HG03196 (cell line): ENCODE data around the gene USP25.

Source experiments
- ATAC-seq: cut with Tn5 transposase; IDR thresholded peaks from one replicate; pipeline ENCODE4 v1.9.1; 2021; ENCODE audit not compliant: unreplicated experiment

The USP25 gene

GRCh38 chr21:15809065-15809464 lies 79.3 kb downstream of the USP25 start:
- no peak for ATAC-seq

- no peak for ATAC-seq
Observed at GRCh38 chr21:15809818-15810217, 80.0 kb downstream of the USP25 start.

DNA sequence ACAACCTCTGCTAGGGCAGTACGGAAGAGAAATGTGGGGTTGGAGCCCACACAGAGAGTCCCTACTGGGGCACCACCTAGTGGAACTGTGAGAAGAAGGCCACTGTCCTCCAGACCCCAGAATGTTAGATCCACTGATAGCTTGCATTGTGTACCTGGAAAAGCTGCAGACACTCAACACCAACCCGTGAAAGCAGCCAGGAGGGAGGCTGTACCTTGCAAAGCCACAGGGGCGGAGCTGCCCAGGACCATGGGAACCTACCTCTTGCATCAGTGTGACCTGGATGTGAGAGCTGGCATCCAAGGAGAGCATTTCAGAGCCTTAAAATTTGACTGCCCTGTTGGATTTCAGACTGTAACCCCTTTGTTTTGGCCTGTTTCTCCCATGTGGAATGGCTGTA lies 85.5 kb downstream of the USP25 start:
- ATAC-seq: no peak

DNA sequence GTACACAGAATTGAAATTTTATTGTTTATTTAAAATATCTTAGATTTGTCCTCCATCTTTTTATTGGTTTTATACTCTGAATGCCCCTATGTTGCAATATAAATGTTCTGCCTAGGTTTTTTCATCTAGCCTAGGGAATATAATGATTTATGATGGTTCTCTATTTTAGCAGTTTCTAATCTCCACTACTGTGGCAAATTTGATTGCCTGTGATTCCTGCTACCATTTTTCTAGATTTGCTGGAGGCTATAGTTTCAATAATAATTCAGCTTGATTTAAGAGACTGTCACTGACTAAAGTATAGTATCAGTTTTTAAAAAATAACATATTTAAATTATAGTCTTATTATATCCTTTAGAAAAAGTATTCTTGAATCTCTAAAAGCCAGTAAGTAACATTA lies 90.5 kb downstream of the USP25 start:
- ATAC-seq: no peak

DNA sequence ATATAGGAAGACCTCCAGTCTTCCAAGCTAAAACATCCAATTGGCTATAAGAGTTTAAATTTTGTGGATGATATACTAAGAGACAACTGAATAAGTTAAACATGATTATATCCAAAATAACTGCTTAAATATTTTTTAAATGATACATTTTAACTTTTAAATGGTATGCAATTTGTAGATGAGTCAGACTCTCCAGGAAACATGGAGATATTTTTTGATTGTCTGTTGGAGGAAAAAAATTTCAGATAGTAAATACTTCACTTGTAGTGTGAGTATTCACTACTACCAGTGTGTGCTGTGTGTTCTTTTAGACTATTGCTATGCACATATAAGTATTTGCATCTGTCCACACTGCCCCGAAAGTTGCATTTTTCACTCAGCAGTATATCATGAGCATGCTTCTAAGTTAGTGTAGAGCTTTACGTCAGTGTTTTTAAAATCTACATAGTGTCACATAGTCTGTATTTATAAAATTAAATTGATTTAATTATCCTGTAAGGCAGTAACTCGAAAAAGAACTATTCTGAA lies 91.1 kb downstream of the USP25 start:
- ATAC-seq: no peak

DNA sequence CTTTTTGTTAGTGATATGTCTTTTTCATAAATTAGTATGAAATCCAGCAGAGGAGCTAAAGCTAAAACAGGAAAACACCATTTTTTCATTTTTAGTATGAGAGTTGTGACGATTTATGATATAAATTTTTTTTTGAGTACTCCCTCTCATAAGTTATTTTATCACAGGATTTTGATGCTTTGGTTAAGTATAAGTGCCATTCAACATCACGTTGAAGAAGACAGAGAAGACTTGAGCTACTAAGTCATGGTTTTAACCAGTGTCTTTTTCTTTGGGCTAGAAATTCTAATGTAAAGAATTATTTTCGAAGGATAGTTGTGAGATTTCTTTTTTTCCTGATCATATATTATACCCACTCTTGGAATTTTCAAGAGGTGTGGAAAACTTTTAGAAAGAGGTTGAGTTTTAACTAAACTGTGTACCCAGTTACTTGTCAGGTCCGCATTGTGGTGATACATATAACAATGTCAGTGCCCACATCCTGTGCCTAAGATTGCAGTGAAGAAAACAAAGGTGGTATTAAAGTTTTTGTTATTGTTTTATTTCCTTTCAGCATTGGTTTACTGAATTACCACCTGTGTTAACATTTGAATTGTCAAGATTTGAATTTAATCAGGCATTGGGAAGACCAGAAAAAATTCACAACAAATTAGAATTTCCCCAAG lies 93.8 kb downstream of the USP25 start:
- ATAC-seq: no peak

DNA sequence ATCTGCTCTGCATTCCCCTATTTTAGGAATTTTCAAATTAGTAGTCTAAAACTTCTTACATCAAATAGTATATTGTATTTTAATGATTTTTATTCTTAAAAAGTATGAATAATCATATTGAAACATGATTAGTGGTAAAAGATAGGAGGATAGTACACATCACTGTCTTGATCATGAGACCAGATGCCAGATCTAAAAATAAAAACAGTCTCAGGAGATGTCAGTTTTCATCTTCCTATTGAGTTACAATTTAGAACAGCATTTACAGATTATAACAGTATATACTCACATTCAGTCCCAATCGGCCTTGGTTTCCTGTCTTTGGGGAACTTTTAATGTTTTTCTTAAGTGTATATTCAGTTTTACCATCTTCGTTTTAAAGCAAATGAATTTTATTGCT lies 95.9 kb downstream of the USP25 start:
- no peak for ATAC-seq

DNA sequence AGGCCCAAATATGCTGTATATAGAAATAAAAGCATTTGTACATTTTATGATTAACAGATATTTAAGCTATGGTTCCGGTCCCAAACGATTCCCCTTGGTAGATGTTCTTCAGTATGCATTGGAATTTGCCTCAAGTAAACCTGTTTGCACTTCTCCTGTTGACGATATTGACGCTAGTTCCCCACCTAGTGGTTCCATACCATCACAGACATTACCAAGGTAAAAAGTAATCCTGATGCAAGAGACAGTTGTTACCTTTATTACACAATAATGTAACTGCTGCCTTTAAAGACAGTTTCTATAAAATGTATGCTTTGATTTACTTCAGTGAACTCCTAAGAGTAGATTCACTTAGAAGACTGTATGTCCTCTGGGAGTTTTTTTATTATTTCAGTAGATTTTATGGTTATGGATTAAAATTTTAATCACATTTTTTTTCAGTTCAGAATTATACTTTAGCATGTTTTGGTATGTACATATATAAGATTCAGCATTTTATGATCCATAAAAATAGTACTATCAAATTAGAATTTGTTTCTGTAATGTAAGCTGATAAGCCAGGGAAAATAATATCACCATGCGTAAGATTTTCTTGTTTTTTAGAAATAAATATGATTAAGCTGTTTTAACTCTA lies 96.5 kb downstream of the USP25 start:
- ATAC-seq: no peak

DNA sequence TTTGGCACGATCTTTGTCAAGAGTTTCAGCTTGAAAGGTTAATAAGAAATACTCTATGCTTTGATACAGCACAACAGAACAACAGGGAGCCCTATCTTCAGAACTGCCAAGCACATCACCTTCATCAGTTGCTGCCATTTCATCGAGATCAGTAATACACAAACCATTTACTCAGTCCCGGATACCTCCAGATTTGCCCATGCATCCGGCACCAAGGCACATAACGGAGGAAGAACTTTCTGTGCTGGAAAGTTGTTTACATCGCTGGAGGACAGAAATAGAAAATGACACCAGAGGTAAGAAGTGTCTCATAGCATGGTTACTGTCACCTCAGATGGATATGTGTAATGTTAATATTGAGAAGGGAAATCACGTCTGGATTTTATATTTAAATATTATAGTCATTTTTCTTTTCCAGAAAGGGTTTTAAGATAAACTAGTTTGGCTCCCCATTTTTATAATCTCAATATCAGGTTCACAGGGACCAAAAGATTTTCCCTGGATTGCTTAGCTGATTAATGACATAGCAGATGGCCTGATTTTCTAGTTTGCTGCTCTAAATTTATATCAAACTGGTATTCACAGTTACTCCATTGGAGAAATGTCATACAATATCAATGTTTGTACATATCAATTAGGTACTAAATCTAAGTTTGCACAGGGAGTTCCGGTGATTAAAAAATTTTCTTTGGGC lies 97.3 kb downstream of the USP25 start:
- no peak for ATAC-seq

DNA sequence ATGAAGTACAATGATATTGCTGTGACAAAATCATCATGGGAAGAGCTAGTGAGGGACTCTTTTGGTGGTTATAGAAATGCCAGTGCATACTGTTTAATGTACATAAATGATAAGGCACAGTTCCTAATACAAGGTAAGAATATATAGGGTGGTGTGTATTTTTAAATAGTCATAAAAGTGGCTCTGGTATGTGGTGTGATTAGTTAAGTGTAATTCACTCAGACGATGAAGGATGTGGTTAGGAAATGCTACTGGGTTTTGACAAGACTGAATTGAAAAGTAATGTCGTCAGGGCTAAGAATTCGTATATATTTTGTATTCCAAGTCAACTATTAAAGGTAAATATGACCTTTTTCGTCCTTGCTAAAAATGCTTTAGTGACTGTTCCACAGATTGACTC lies 101.7 kb downstream of the USP25 start:
- ATAC-seq: no peak

DNA sequence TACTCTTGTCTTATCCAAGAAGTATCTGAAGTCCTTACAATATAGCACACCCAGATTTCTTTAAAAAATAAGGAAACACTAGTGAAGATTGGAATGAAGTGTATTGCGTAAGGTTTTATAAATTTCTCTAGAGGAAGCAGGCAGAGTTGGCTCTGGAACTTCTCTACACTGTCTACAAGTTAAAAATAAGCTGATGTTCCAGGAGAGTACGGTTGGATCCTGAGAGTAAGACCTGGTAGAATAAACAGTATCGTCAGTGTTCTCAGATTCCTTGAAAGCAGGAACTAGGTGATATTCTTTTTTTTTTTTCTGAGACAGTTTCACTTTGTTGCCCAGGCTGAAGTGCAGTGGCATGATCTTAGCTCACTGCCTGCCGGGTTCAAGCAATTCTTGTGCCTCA lies 107.9 kb downstream of the USP25 start:
- ATAC-seq: no peak

DNA sequence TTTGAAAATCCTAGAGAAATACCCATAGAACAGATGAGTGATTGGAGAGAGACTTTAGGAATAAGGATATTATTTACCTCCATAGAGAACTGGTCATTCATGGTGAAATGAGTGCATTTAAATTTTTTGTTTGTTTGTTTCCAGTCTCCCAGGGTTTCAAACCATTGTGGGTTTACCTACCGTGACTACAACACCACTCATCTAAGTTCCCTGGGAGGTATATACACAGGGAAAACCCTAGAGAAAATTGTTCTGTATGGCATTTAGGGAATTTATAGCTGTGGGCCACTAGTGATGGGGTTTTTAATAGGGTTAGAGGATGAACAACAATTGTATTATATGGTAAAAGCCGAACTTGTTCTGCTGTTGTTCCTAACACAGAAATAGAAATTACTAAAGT lies 109.2 kb downstream of the USP25 start:
- no peak for ATAC-seq

GRCh38 chr21:15839601-15840000 lies 109.8 kb downstream of the USP25 start:
- no peak for ATAC-seq

- ATAC-seq: no peak
Observed at GRCh38 chr21:15840406-15840805, 110.6 kb downstream of the USP25 start.

- no peak for ATAC-seq
Observed at GRCh38 chr21:15841856-15842564, 112.2 kb downstream of the USP25 start.

- no peak for ATAC-seq
Observed at GRCh38 chr21:15842565-15842880, 112.7 kb downstream of the USP25 start.

DNA sequence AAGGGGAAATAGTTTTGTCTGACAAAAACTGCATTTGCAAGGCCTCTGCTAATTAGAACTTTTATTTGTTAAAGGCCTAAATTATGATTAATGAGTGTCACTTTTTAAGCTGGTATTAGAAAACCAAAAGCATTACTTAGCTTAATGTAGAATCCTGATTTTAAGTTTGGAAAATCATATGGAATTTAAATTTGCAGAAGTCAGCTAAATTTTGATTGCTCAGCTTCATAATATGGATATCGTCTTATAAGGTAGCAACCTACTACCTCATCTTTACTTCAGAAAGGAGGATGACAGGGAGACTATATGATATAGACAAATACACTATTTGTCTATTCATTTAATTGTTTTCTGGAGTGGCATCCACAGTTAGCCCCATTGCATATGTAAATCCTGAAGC lies 114.0 kb downstream of the USP25 start:
- no peak for ATAC-seq

- no peak for ATAC-seq
Observed at GRCh38 chr21:15848634-15849560, 119.1 kb downstream of the USP25 start.

DNA sequence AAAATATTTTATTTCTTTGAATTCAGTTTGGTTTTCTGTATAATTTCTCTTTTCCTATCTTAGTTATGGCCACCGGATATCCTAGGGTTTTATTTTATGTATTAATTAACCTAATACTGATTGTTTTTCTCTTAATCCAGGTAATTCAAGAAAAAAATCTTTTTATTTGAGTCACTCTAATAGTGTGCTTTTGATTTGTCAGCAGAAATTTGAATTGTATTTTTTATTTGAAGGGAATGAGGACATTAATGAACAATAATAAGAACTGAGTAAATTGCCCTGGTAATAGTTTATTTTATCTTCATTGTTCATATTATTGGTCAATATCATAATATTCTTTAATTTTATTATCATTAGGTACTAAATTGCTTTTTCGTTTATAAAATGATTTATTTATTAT lies 120.1 kb downstream of the USP25 start:
- no peak for ATAC-seq

- no peak for ATAC-seq
Observed at GRCh38 chr21:15850645-15851044, 120.9 kb downstream of the USP25 start.

DNA sequence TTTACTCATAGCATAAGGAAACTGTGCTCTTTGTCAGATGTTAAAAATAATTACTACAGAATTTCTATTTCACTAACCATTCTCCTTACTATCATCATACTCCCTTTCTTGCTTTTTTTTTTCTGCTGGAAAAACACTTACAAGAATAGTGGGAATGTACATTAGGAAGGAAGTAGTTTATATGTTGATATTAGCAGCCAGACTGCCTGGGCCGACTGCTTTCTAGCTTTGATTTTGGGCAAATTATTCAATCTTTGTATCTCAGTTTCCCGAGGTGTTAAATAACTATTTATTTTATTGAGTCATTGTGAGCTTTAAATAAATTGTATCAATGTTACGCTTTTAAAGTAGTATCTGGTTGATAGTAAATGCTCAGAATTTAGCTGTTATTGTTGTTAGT lies 122.4 kb downstream of the USP25 start:
- no peak for ATAC-seq
